ENCODE measurements around the gene CAMSAP2.

GRCh38 chr1:200903793-200904192 lies 165.1 kb downstream of the CAMSAP2 start:
- TF ChIP-seq, protein P1, sequence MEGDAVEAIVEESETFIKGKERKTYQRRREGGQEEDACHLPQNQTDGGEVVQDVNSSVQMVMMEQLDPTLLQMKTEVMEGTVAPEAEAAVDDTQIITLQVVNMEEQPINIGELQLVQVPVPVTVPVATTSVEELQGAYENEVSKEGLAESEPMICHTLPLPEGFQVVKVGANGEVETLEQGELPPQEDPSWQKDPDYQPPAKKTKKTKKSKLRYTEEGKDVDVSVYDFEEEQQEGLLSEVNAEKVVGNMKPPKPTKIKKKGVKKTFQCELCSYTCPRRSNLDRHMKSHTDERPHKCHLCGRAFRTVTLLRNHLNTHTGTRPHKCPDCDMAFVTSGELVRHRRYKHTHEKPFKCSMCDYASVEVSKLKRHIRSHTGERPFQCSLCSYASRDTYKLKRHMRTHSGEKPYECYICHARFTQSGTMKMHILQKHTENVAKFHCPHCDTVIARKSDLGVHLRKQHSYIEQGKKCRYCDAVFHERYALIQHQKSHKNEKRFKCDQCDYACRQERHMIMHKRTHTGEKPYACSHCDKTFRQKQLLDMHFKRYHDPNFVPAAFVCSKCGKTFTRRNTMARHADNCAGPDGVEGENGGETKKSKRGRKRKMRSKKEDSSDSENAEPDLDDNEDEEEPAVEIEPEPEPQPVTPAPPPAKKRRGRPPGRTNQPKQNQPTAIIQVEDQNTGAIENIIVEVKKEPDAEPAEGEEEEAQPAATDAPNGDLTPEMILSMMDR (IDR thresholded peaks at IDR 0.05): no peak
- no peak for TF ChIP-seq POLR2A (IDR thresholded peaks at IDR 0.05)
